CD14-positive monocyte (primary cell): ENCODE measurements around the gene DNAI2. TPM values are rescaled to one million over a fixed set of nuclear protein-coding genes. Genes with fewer than 3 reads are reported as not detected.

ENCODE experiments used
- DNase-seq, 3 donors: peaks; one replicate each; pipeline ENCODE4 v3.0.0-alpha.2; 2011 to 2022
- H2AFZ ChIP-seq: 2 replicates; pipeline ENCODE4 v1.6.0; 2012; ENCODE audit warnings: mild to moderate bottlenecking, low read depth, low read length, inconsistent platforms; ENCODE audit not compliant: insufficient read depth, poor library complexity, severe bottlenecking
- H3K27ac ChIP-seq, 2 donors: 1 replicate in 1 of 2; 2 replicates in 1 of 2; pipeline ENCODE4 v1.5.1; 2012 to 2013; ENCODE audit warnings: low read length in 2 of 2, control low read depth in 1 of 2, inconsistent platforms in 1 of 2, low read depth in 1 of 2, mild to moderate bottlenecking in 1 of 2
- H3K27me3 ChIP-seq, 2 donors: one replicate each; pipeline versions ENCODE4 v1.6.0 to v1.6.1; 2011 to 2013; ENCODE audit warnings: low read length in 2 of 2; ENCODE audit not compliant: control insufficient read depth in 2 of 2, insufficient read depth in 2 of 2
- H3K36me3 ChIP-seq, 2 donors: replicated peaks in 1 of 2; 1 replicate in 1 of 2; 2 replicates in 1 of 2; pipeline versions ENCODE4 v1.5.1 to v1.6.1; 2012 to 2013; ENCODE audit warnings: low read length in 2 of 2, control low read depth in 1 of 2, inconsistent platforms in 1 of 2, mild to moderate bottlenecking in 1 of 2; ENCODE audit not compliant: insufficient read depth in 2 of 2, control insufficient read depth in 1 of 2
- H3K4me1 ChIP-seq, 2 donors: 1 replicate in 1 of 2; 2 replicates in 1 of 2; pipeline versions ENCODE4 v1.5.1 to v1.6.1; 2012 to 2013; ENCODE audit warnings: low read length in 2 of 2, control low read depth in 1 of 2, inconsistent platforms in 1 of 2, mild to moderate bottlenecking in 1 of 2, moderate library complexity in 1 of 2; ENCODE audit not compliant: insufficient read depth in 2 of 2, control insufficient read depth in 1 of 2
- H3K4me2 ChIP-seq: replicated peaks from 2 replicates; pipeline ENCODE3; 2012; ENCODE audit warnings: low read length, moderate library complexity, mild to moderate bottlenecking; ENCODE audit not compliant: poor library complexity, severe bottlenecking; ENCODE audit errors: extremely low read depth
- H3K4me3 ChIP-seq, 3 experiments: fragments of 200-600 bp in 1 of 3; sonication (generic) in 1 of 3; replicated peaks in 1 of 3; 1 replicate in 2 of 3; 2 replicates in 1 of 3; pipeline ENCODE4 v1.5.1; 2011 to 2013; ENCODE audit warnings: low read length in 3 of 3, mild to moderate bottlenecking in 3 of 3, control low read depth in 2 of 3, low read depth in 2 of 3, inconsistent platforms in 1 of 3, moderate library complexity in 1 of 3
- H3K79me2 ChIP-seq: 2 replicates; pipeline ENCODE4 v1.6.0; 2012; ENCODE audit warnings: mild to moderate bottlenecking, control low read depth, inconsistent platforms, low read length, moderate library complexity; ENCODE audit not compliant: insufficient read depth
- H3K9ac ChIP-seq: 2 replicates; pipeline ENCODE4 v1.6.0; 2017; ENCODE audit warnings: low read length, mild to moderate bottlenecking; ENCODE audit not compliant: insufficient read depth, poor library complexity, severe bottlenecking
- H3K9me3 ChIP-seq, 2 donors: replicated peaks in 1 of 2; 1 replicate in 1 of 2; 2 replicates in 1 of 2; pipeline versions ENCODE4 v1.5.1 to v1.6.1; 2012 to 2013; ENCODE audit warnings: low read length in 2 of 2, control low read depth in 1 of 2; ENCODE audit not compliant: control insufficient read depth in 1 of 2, insufficient read depth in 1 of 2
- H4K20me1 ChIP-seq: 2 replicates; pipeline ENCODE4 v1.6.0; 2012; ENCODE audit warnings: mild to moderate bottlenecking, low read length, control low read depth, moderate library complexity; ENCODE audit not compliant: insufficient read depth
- H3K27ac Mint-ChIP-seq, 7 donors: one replicate each; pipeline ENCODE4 v1.8.0; 2020; ENCODE audit warnings: mild to moderate bottlenecking in 7 of 7, mixed read lengths in 7 of 7, moderate library complexity in 6 of 7, inconsistent platforms in 2 of 7
- H3K27me3 Mint-ChIP-seq, 3 donors: one replicate each; pipeline ENCODE4 v1.8.0; 2021 to 2022; ENCODE audit warnings: low read depth in 3 of 3, mild to moderate bottlenecking in 3 of 3, mixed read lengths in 3 of 3, moderate library complexity in 3 of 3, inconsistent platforms in 1 of 3
- H3K36me3 Mint-ChIP-seq, 2 donors: one replicate each; pipeline ENCODE4 v1.8.0; 2020; ENCODE audit warnings: mixed read lengths in 2 of 2, inconsistent platforms in 1 of 2, mild to moderate bottlenecking in 1 of 2
- H3K4me1 Mint-ChIP-seq: one replicate; pipeline ENCODE4 v1.8.0; 2020; ENCODE audit warnings: mild to moderate bottlenecking, mixed read lengths
- H3K4me3 Mint-ChIP-seq, 2 donors: one replicate each; pipeline ENCODE4 v1.8.0; 2020; ENCODE audit warnings: mild to moderate bottlenecking in 2 of 2, mixed read lengths in 2 of 2, moderate library complexity in 1 of 2
- H3K9me3 Mint-ChIP-seq, 7 donors: one replicate each; pipeline ENCODE4 v1.8.0; 2020 to 2022; ENCODE audit warnings: mixed read lengths in 7 of 7, mild to moderate bottlenecking in 6 of 7, moderate library complexity in 6 of 7, inconsistent platforms in 2 of 7
- CTCF ChIP-seq: fragments of 200-600 bp; IDR thresholded peaks from one replicate; pipeline ENCODE4 v1.8.0; 2022; ENCODE audit warnings: antibody characterized with exemption, mild to moderate bottlenecking
- WGBS: methylation state at CpG from one replicate; pipeline ENCODE4 v1.1.5; 2013; ENCODE audit warnings: missing lambda C conversion rate; ENCODE audit not compliant: insufficient coverage; 5-methylcytosine and 5-hydroxymethylcytosine counted together
- intact Hi-C, 2 donors: fragments of 100-400 bp; cut with micrococcal nuclease; formaldehyde crosslinking; loops; one replicate each; pipeline versions ENCODE4 v1.15.0 to v1.15.1; 2023
- polyA plus RNA-seq, 3 donors: library from polyadenylated mRNA; depleted of rRNA in 1 of 3; unstranded in 2 of 3; stranded (reverse) in 1 of 3; fragments of 300-500 nt in 2 of 3; fragments of >200 nt in 1 of 3; fragmentation: Illumina TruSeq in 2 of 3; gene quantifications; 1 replicate in 2 of 3; 2 replicates in 1 of 3; pipeline ENCODE4 v1.2.3, GENCODE V29; 2012 to 2021

DNAI2 gene
- polyA plus RNA-seq, 3 donors: 0.07 TPM; not detected in 2

DNA sequence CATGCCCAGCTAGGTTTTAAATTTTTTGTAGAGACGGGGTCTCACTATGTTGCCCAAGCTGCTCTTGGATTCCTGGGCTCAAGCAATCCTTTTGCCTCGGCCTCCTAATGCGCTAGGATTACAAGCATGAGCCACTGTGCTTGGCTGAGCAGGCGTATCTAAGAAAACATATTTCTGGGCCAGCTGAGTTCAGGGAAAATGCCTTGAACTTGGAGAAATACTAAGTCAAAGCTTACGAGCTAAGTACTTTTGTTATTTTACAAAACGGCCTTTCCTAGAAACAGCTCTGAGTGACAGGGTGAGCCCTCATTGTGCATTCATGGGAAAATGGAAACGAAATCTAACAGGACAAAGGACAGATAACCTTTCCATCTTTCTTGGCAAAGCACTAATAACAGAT lies 24.7 kb downstream of the DNAI2 start:
- Histone ChIP-seq H3K4me1 (no peaks in the 10 kb centered on the region), H3K9ac (no peak overlapping the region), H3K36me3 (no peaks in the 10 kb centered on the region), H3K27ac (no peak overlapping the region), H3K4me3 (no peak overlapping the region), H3K79me2 (no peaks in the 10 kb centered on the region), H4K20me1 (no peaks in the 10 kb centered on the region), H3K9me3 (no peaks in the 10 kb centered on the region), H2AFZ (no peak overlapping the region), H3K4me2 (no peak overlapping the region), H3K27me3 (no peaks in the 10 kb centered on the region)
- no peak for DNase-seq
- H3K36me3 Mint-ChIP-seq: no peaks in the 10 kb centered on the region
- no peak overlapping the region for H3K27ac Mint-ChIP-seq
- peaks cover 4% of the 10 kb centered on the region for H3K4me1 Mint-ChIP-seq
- peaks cover 0 to 5% (median 0%) of the 10 kb centered on the region in 7 donors for H3K9me3 Mint-ChIP-seq
- H3K27me3 Mint-ChIP-seq: peaks cover 1 to 19% (median 8%) of the 10 kb centered on the region in 3 donors
- whole genome bisulfite sequencing: 97% methylated on average over 5 of the region's 7 CpGs
- no peak overlapping the region for H3K4me3 Mint-ChIP-seq
- intact Hi-C loops: loop anchor here (5.0 kb wide), 1 partner anchor 86 kb away; the partner anchor contains the start of gene TTYH2 (in 2 of the 2)
- no peak for TF ChIP-seq CTCF

DNA sequence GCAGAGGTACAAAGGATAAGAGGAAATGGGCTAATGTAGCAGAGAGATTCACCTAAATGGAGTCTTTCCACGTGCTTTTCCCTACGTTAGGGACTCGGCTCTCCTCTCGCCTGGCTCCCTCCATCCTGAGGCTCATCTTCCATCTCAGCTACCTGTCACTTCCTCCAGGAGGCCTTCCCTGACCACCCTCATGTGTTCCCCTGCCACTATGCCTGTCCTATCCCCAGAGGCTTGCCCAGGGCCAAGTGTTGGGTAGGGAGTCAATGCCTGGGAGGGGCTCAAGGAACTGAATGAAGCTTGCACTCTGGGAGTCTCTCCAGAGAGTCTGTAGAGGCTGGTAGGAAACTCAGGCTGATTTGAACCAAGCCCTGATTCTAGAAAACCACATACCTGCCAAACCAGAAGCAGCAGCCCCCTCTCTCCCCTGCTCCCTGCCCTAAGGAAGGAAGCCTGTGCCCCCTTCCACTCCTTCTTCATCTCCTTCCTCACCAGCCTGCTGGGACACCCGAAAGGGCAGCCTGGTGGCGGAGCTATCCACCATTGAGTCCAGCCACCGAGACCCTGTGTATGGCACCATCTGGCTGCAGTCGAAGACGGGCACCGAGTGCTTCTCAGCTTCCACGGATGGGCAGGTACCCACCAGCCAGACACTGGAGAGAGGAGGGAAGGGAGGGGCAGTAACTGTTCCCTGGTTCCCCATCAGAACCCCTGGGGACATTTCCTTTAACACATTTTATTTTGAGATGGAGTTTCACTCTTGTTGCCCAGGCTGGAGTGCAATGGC lies 25.4 kb downstream of the DNAI2 start:
- H3K9me3 Mint-ChIP-seq: peaks cover 0 to 5% (median 2%) of the 10 kb centered on the region in 7 donors
- Histone ChIP-seq H3K4me2 (no peak overlapping the region), H3K79me2 (no peaks in the 10 kb centered on the region), H3K27ac (no peak overlapping the region), H3K4me1 (no peaks in the 10 kb centered on the region), H3K9ac (no peak overlapping the region), H3K4me3 (no peak overlapping the region), H3K27me3 (no peaks in the 10 kb centered on the region), H3K9me3 (peaks cover 0 to under 1% of the 10 kb centered on the region in 2 donors), H2AFZ (no peak overlapping the region), H4K20me1 (no peaks in the 10 kb centered on the region), H3K36me3 (no peaks in the 10 kb centered on the region)
- no peak for TF ChIP-seq CTCF
- 86% methylated on average over 7 of the region's 11 CpGs for WGBS
- intact Hi-C loops: loop anchor here (5.0 to 10.0 kb wide), 2 partner anchors 55 to 87 kb away; partner anchors contain the start of gene TTYH2 (in 2 of the 2)
- peaks cover 1 to 19% (median 8%) of the 10 kb centered on the region in 3 donors for H3K27me3 Mint-ChIP-seq
- no peak overlapping the region for H3K27ac Mint-ChIP-seq
- H3K4me3 Mint-ChIP-seq: no peak overlapping the region
- H3K36me3 Mint-ChIP-seq: no peaks in the 10 kb centered on the region
- peaks cover 4% of the 10 kb centered on the region for H3K4me1 Mint-ChIP-seq
- DNase-seq: no peak
